OCI-LY1 (cell line): ENCODE measurements around the gene FMN1.

ENCODE experiments used
- H2AFZ ChIP-seq: fragments of 200-600 bp; sonication (generic), shearing (Covaris generic); 2 replicates; pipeline ENCODE4 v1.6.0; 2014; ENCODE audit warnings: antibody characterized with exemption, mild to moderate bottlenecking, low read length
- H3F3A ChIP-seq: fragments of 200-600 bp; sonication (generic), shearing (Covaris generic); 2 replicates; pipeline ENCODE4 v1.6.0; 2014; ENCODE audit warnings: mild to moderate bottlenecking, antibody characterized with exemption, low read length, moderate library complexity; ENCODE audit not compliant: insufficient read depth
- H3K27ac ChIP-seq: fragments of 200-600 bp; sonication (generic); 2 replicates; pipeline ENCODE4 v1.5.1; 2014; ENCODE audit warnings: low read length, mixed run types, mild to moderate bottlenecking, low read depth; ENCODE audit not compliant: poor library complexity, severe bottlenecking
- H3K27me3 ChIP-seq: fragments of 200-600 bp; sonication (generic); 2 replicates; pipeline ENCODE4 v1.6.0; 2014; ENCODE audit warnings: antibody characterized with exemption, mild to moderate bottlenecking, low read length, moderate library complexity; ENCODE audit not compliant: insufficient read depth
- H3K36me3 ChIP-seq: fragments of 200-600 bp; sonication (generic); 2 replicates; pipeline ENCODE4 v1.6.1; 2014; ENCODE audit warnings: mild to moderate bottlenecking, antibody characterized with exemption, low read length, moderate library complexity, mixed read lengths; ENCODE audit not compliant: insufficient read depth
- H3K4me1 ChIP-seq: fragments of 200-600 bp; sonication (generic); 2 replicates; pipeline ENCODE4 v1.5.1; 2014; ENCODE audit warnings: mild to moderate bottlenecking, low read length, moderate library complexity; ENCODE audit not compliant: insufficient read depth, severe bottlenecking
- H3K4me2 ChIP-seq: fragments of 200-600 bp; sonication (generic), shearing (Covaris generic); 2 replicates; pipeline ENCODE4 v1.6.1; 2014; ENCODE audit warnings: low read length
- H3K4me3 ChIP-seq: fragments of 200-600 bp; sonication (generic); 2 replicates; pipeline ENCODE4 v1.5.1; 2014; ENCODE audit warnings: low read length, low read depth, mild to moderate bottlenecking, mixed read lengths; ENCODE audit not compliant: poor library complexity, severe bottlenecking
- H3K79me2 ChIP-seq: fragments of 200-600 bp; shearing (Covaris generic); 2 replicates; pipeline ENCODE4 v1.6.1; 2016; ENCODE audit warnings: mixed run types, low read length, mixed read lengths; ENCODE audit not compliant: insufficient read depth
- H3K9ac ChIP-seq: fragments of 200-600 bp; sonication (generic), shearing (Covaris generic); 2 replicates; pipeline ENCODE4 v1.6.1; 2014; ENCODE audit warnings: mild to moderate bottlenecking, low read length, mixed read lengths
- H3K9me2 ChIP-seq: fragments of 200-600 bp; sonication (generic), shearing (Covaris generic); 2 replicates; pipeline ENCODE4 v1.6.1; 2014; ENCODE audit warnings: low read depth, mild to moderate bottlenecking, low read length, mixed read lengths
- H3K9me3 ChIP-seq: fragments of 200-600 bp; shearing (Covaris generic); 2 replicates; pipeline ENCODE4 v1.6.1; 2014; ENCODE audit warnings: low read length, mixed read lengths
- H4K20me1 ChIP-seq: fragments of 200-600 bp; sonication (generic), shearing (Covaris generic); 2 replicates; pipeline ENCODE4 v1.6.0; 2016; ENCODE audit warnings: mild to moderate bottlenecking, low read length; ENCODE audit not compliant: insufficient read depth
- CTCF ChIP-seq: fragments of 200-600 bp; sonication (generic), shearing (Covaris generic); IDR thresholded peaks from 2 replicates; pipeline ENCODE4 v1.5.1; 2017; ENCODE audit warnings: mild to moderate bottlenecking, antibody characterized with exemption, low read length, moderate library complexity, mixed read lengths
- EZH2 ChIP-seq: fragments of 200-600 bp; sonication (generic), shearing (Covaris generic); IDR thresholded peaks from 2 replicates; pipeline ENCODE4 v1.8.0; 2017; ENCODE audit warnings: borderline replicate concordance, mixed run types, mild to moderate bottlenecking, antibody characterized with exemption, low read length, moderate library complexity, mixed read lengths

FMN1 gene

GRCh38 chr15:32830241-32830640 lies 364.3 kb downstream of the FMN1 start:
- H3K79me2 ChIP-seq: no peaks in the 10 kb centered on the region
- H2AFZ ChIP-seq: no peak overlapping the region
- H3K27ac ChIP-seq: no peak overlapping the region
- H3K9ac ChIP-seq: no peak overlapping the region
- no peak overlapping the region for H3K4me3 ChIP-seq
- no peaks in the 10 kb centered on the region for H3K36me3 ChIP-seq
- no peaks in the 10 kb centered on the region for H3K9me2 ChIP-seq
- H3K4me1 ChIP-seq: no peaks in the 10 kb centered on the region
- no peaks in the 10 kb centered on the region for H3F3A ChIP-seq
- H3K4me2 ChIP-seq: no peak overlapping the region
- TF ChIP-seq EZH2: no peak
- no peak for TF ChIP-seq CTCF
- no peaks in the 10 kb centered on the region for H4K20me1 ChIP-seq
- H3K27me3 ChIP-seq: no peaks in the 10 kb centered on the region; the same call in 1 of the 2 replicates
- H3K9me3 ChIP-seq: no peaks in the 10 kb centered on the region

- Histone ChIP-seq H3K27ac (no peak overlapping the region), H3K4me2 (no peak overlapping the region), H3K9me3 (no peaks in the 10 kb centered on the region), H3F3A (no peaks in the 10 kb centered on the region), H3K36me3 (no peaks in the 10 kb centered on the region), H3K27me3 (no peaks in the 10 kb centered on the region; the same call in 1 of the 2 replicates), H2AFZ (no peak overlapping the region), H3K4me1 (no peaks in the 10 kb centered on the region), H3K9ac (no peak overlapping the region), H3K79me2 (no peaks in the 10 kb centered on the region), H4K20me1 (no peaks in the 10 kb centered on the region), H3K9me2 (no peaks in the 10 kb centered on the region), H3K4me3 (no peak overlapping the region)
- TF ChIP-seq CTCF (no peak), EZH2 (no peak)
Measured at GRCh38 chr15:32829436-32829835, 365.1 kb downstream of the FMN1 start.

GRCh38 chr15:32828507-32829186 lies 365.9 kb downstream of the FMN1 start:
- Histone ChIP-seq H3K9ac (no peak overlapping the region), H4K20me1 (no peaks in the 10 kb centered on the region), H3K79me2 (no peaks in the 10 kb centered on the region), H3K9me2 (no peaks in the 10 kb centered on the region), H3K9me3 (no peaks in the 10 kb centered on the region), H2AFZ (no peak overlapping the region), H3F3A (no peaks in the 10 kb centered on the region), H3K4me2 (no peak overlapping the region), H3K27me3 (no peaks in the 10 kb centered on the region; the same call in 1 of the 2 replicates), H3K36me3 (no peaks in the 10 kb centered on the region), H3K4me3 (no peak overlapping the region), H3K4me1 (no peaks in the 10 kb centered on the region), H3K27ac (no peak overlapping the region)
- TF ChIP-seq CTCF (no peak), EZH2 (no peak)
